HUES48 (cell line): Measurements from ENCODE around the gene TMEM179.

Experiments used
- H3K27ac ChIP-seq: one replicate; pipeline ENCODE4 v1.7.0; 2013; ENCODE audit warnings: low read depth, low read length, inconsistent platforms
- H3K27me3 ChIP-seq: 2 replicates; pipeline ENCODE4 v1.6.1; 2013; ENCODE audit warnings: mild to moderate bottlenecking, low read length; ENCODE audit not compliant: control insufficient read depth, insufficient read depth
- H3K36me3 ChIP-seq: 2 replicates; pipeline ENCODE4 v1.6.1; 2013; ENCODE audit warnings: low read length; ENCODE audit not compliant: control insufficient read depth, insufficient read depth
- H3K4me1 ChIP-seq: 2 replicates; pipeline ENCODE4 v1.6.1; 2013; ENCODE audit warnings: mild to moderate bottlenecking, low read length; ENCODE audit not compliant: control insufficient read depth, insufficient read depth
- H3K4me3 ChIP-seq: 2 replicates; pipeline ENCODE4 v1.5.1; 2013; ENCODE audit warnings: mild to moderate bottlenecking, low read depth, low read length
- H3K9ac ChIP-seq: 2 replicates; pipeline ENCODE4 v1.6.1; 2013; ENCODE audit warnings: mild to moderate bottlenecking, low read depth, low read length, moderate library complexity
- H3K9me3 ChIP-seq: 2 replicates; pipeline ENCODE4 v1.6.1; 2013; ENCODE audit warnings: low read length; ENCODE audit not compliant: control insufficient read depth, insufficient read depth

The TMEM179 gene

DNA sequence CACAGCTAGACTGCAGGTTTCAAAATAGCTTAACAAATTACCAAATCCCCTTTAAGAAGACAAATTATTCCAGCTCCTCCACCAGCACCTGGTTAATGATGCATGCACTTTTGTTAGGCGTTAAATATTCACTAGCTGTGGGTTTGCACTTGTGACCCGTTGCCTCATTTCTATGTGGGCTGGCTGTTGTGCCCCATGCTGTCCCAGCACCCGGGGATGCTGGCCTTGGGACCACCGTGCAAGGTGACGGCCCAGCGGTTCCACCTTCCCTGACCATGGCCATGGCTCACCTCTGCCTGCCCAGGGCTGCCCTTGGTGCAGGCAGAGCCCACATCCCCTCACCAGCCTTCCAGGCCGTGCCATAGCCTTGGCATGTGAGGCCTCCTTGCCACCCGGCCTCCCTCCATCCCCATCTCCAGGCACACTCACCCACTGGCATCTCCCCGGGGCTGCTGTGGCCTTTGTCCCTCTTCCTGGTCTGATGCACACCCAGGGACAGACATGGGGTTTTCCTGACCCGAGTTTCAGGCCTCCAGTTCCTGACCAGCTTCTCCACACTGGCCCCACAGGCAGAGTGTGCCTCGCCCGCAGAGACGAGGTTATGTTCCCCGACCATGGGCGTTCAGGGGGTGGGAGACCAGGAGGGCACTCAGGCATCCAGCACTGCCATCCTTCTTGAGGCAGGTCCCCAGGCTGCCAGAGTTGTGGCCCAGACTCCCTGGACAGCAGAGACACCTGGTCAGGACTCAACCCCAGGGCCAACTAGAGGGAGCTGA is 45.4 kb downstream of the TMEM179 start:
- Histone ChIP-seq H3K4me1 (peaks cover 6% of the 10 kb centered on the region; the same call in 1 of the 2 replicates), H3K9me3 (no peaks in the 10 kb centered on the region), H3K9ac (no peak overlapping the region), H3K36me3 (no peaks in the 10 kb centered on the region), H3K4me3 (no peak overlapping the region), H3K27ac (no peak overlapping the region), H3K27me3 (no peaks in the 10 kb centered on the region)

- Histone ChIP-seq H3K4me1 (0 out of 2 replicates have a peak, but pooled peaks cover under 1% of the 10 kb centered on the region), H3K9ac (no peak overlapping the region), H3K36me3 (no peaks in the 10 kb centered on the region), H3K27me3 (no peaks in the 10 kb centered on the region), H3K4me3 (no peak overlapping the region), H3K27ac (no peak overlapping the region), H3K9me3 (no peaks in the 10 kb centered on the region)
These were observed 46.1 kb downstream of the TMEM179 start for GRCh38 chr14:104558231-104559027.

DNA sequence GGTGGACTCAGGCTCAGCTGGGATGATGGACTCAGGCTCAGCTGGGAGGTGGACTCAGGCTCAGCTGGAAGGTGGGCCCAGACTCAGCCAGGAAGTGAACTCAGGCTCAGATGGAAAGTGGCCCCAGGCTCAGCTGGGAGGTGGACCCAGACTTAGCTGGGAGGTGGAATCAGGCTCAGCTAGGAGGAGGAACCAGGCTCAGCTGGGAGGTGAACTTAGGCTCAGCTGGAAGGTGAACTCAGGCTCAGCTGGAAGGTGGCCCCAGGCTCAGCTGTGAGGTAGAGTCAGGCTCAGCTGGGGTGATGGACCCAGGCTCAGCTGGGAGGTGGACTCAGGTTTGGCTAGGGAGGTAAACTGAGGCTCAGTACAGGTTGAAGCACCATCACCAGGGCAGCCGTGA is 46.8 kb downstream of the TMEM179 start:
- Histone ChIP-seq H3K27ac (no peak overlapping the region), H3K4me3 (no peak overlapping the region), H3K27me3 (no peaks in the 10 kb centered on the region), H3K4me1 (no peaks in the 10 kb centered on the region), H3K36me3 (no peaks in the 10 kb centered on the region), H3K9me3 (no peaks in the 10 kb centered on the region), H3K9ac (no peak overlapping the region)

DNA sequence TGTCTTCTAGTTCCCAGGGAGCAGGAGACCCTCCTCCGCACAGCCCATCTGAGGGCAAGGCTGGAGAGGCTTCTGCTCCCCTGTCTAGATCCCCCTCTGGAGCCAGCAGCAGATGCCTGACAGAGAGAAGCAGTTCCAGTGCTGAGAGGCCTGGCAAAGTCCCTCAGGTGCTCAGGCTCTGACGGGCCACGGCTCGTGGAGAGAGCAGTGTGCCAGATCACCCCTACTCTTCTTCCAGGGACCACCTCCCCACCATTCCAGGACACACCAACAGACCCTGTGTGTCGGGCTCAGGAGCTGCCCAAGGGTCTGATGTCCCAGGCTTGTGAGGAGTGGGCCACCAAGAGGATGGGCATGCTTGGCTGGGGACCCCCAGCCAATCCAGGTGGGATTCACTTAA is 47.5 kb downstream of the TMEM179 start:
- no peaks in the 10 kb centered on the region for H3K27me3 ChIP-seq
- H3K4me3 ChIP-seq = no peak overlapping the region
- H3K4me1 ChIP-seq = no peaks in the 10 kb centered on the region
- H3K27ac ChIP-seq = no peak overlapping the region
- no peaks in the 10 kb centered on the region for H3K36me3 ChIP-seq
- no peaks in the 10 kb centered on the region for H3K9me3 ChIP-seq
- no peak overlapping the region for H3K9ac ChIP-seq

DNA sequence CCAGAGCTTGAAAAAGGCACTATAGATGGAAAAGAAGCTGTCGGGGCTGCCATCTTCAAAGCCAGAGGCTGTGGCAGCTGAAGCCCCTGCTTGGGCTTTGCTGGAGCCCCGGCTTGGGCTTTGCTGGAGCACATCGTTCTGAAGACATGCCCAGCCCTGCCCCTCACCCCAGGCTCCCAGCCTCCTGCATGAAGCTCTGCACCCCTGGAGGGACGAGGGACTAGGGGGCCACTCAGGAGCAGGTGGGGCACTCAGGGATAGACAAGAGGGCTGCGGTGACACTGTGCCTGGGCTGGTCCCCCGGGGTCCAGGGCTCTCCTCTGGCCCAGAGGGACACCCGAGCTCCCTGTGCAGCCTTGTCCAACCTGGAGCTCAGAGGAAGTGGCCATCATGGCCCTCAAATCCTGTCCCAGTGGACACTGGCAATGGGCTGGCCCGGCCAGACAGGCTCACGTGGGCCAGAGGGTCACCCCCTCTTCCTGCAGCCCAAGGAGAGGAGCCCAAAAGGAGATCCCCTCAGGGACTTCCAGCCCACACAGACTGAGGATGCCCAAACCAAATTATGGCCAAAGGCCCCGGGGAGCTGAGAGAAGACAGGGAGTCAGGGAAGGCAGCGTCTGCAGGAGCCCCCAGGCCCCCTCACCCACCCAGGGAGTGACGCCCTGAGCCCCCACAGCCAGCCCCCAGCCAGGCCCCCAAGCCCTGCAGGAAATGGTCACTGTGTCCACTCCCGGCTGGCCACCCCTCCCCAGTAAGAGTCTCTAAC is 48.1 kb downstream of the TMEM179 start:
- Histone ChIP-seq H3K27me3 (no peaks in the 10 kb centered on the region), H3K9me3 (no peaks in the 10 kb centered on the region)

DNA sequence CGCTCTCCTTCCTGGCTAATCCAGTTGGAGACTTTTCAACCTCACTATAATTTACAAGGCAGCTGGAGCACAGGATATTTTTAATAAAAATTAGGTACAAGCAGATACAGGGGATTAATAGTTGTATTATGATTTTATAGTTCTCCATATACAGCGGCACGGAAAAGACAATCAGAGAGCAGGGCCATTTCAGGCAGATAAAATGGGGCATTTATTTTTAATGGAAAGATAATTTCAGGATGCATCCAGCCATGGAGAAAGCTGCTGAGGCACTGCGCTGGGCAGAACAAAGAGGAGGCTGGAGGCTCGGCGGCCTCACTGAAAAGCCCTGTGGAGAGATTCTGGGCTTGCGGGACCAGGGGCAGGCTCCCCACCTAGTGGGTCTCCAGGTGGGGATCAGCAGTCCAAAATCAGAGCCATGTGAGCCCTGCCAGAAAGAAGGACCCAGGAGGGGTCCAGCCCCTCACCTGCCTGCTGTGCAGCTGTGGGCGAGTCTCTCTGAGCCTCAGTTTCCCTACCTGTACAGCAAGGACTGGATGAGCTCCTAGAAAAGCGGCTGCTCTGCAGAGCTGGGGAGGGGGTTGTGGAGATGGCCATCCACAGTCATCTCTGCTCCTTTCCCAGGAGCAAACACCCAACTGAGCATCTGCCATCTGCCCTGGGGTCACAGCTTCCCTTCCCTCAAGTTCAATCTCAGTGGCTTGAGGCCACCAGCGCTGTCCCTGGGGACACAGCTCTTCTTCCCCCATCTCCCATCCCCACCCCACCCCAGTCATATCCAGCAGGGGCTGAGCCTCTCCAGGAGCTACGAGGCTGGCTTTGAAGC is 48.9 kb downstream of the TMEM179 start:
- Histone ChIP-seq H3K4me3 (no peak overlapping the region), H3K9ac (no peak overlapping the region), H3K36me3 (no peaks in the 10 kb centered on the region), H3K27me3 (no peaks in the 10 kb centered on the region), H3K27ac (no peak overlapping the region), H3K4me1 (no peaks in the 10 kb centered on the region), H3K9me3 (no peaks in the 10 kb centered on the region)

More for the DNA sequence above, 48.1 kb downstream of the TMEM179 start:
- Histone ChIP-seq H3K4me1 (no peaks in the 10 kb centered on the region), H3K36me3 (no peaks in the 10 kb centered on the region), H3K4me3 (no peak overlapping the region), H3K27ac (no peak overlapping the region), H3K9ac (no peak overlapping the region)

GRCh38 chr14:104554608-104555429 is 49.8 kb downstream of the TMEM179 start:
- Histone ChIP-seq H3K9me3 (peaks cover 2% of the 10 kb centered on the region; the same call in 1 of the 2 replicates), H3K27ac (no peak overlapping the region), H3K9ac (no peak overlapping the region), H3K4me1 (no peaks in the 10 kb centered on the region), H3K36me3 (no peaks in the 10 kb centered on the region), H3K27me3 (no peaks in the 10 kb centered on the region), H3K4me3 (no peak overlapping the region)

GRCh38 chr14:104554088-104554607 is 50.4 kb downstream of the TMEM179 start:
- Histone ChIP-seq H3K27ac (no peak overlapping the region), H3K36me3 (no peaks in the 10 kb centered on the region), H3K9ac (no peak overlapping the region), H3K9me3 (peaks cover 2% of the 10 kb centered on the region; the same call in 1 of the 2 replicates), H3K27me3 (no peaks in the 10 kb centered on the region), H3K4me1 (peaks cover 4% of the 10 kb centered on the region; the same call in 1 of the 2 replicates), H3K4me3 (no peak overlapping the region)

DNA sequence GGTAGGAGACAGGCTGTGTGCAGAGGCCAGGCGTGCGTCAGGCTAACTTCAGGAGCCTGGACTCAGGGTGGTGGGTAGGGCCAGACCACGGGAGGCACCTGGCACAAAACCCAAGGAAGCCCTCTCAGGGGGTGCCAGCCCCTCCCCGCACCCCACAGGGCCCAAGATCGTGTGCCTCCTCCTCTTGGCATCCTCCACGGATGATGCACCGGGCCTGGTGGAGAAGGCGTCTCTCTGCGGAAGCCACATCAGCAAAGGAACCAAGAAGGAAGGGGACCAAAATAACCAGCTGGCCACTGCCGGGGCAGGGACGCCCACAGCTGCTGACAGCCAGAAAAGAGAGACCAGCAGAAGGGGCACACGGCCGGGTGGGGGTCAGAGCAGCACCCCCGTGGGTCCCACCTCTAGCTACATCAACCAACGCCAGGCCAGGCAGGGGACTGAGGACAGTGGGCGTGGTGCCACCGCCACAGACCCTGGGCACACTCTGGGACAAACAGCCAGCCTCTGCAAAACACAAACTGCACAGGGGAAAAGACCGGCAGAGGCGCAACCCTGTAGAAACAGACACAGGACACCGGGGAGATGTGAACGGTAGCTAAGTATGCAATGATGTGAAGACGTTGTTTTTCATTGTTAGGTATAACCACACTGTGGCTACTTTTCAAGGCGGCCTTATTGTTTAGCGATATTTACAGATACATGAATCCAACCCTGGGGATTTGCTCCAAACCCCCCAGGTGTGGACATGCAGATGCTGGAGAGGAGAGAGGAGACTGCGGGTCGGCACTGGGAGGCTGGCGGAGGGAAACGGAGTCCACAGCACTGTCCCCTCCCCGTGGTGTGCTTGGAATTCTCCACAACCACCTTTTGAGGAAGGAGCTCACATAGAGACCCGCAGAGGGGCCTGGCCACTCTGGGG is 51.1 kb downstream of the TMEM179 start:
- Histone ChIP-seq H3K9ac (no peak overlapping the region), H3K27ac (no peak overlapping the region), H3K4me3 (no peak overlapping the region), H3K4me1 (peaks cover 8% of the 10 kb centered on the region; the same call in 1 of the 2 replicates), H3K36me3 (no peaks in the 10 kb centered on the region), H3K27me3 (no peaks in the 10 kb centered on the region), H3K9me3 (peaks cover 2% of the 10 kb centered on the region; the same call in 1 of the 2 replicates)
